ENCODE measurements around the gene TRUB2.

DNA sequence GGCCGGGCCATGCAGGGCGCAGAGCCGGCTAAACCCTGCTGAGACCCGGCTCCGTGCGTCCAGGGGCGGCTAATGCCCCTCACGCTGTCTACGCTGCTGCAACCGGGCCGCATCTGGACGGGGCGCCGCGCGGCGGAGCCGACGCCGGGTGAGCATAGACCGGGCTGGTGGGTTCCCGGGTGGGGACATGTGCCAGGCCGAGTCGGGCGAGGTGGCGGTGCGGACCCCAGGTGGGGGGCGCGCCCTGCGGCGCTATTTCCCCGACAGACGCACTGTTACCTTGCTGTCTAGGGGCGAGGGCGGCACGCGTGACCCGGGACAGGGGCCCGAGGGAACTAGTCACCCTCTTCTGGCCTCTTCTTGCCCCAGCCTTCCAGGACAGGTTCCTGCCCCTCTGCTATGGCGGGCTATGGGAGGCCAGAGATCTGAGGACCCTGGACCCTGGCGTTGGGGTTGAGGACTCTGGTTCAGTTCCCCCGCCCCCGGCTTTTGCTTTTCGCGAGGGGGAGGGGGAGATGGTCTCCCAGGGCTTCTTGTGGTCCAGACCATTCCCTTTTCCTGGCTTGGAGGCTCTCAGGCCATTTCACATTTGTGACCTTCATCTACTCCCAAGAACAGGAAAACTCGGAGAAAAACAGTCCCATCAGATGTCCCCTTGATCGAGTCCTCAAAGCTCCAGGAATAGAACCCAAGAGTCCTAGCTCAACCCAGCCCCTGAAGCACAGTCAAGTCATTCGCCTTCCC, 18.6 kb upstream of the TRUB2 start:
- TF ChIP-seq CTCF (IDR thresholded peaks at IDR 0.05) (no peak), EZH2 (IDR thresholded peaks at IDR 0.05) (peak; percentile 35)
